HG03521 (cell line): Measurements from ENCODE around the gene PANK3.

Experiments
- ATAC-seq: cut with Tn5 transposase; IDR thresholded peaks from one replicate; pipeline ENCODE4 v1.9.1; 2021; ENCODE audit warnings: mild to moderate bottlenecking, moderate library complexity; ENCODE audit not compliant: unreplicated experiment

PANK3 gene

GRCh38 chr5:168578538-168579487, at the start of gene PANK3:
Gene PANK3, minus strand, starts transcription at chr5:168579368. Its CDS starts 85 bp downstream, at chr5:168579283.
- ATAC-seq, result peak; percentile 55

GRCh38 chr5:168624850-168625364, 45.7 kb upstream of the PANK3 start:
- ATAC-seq, result no peak

- no peak for ATAC-seq
Measured at GRCh38 chr5:168620807-168621206, 41.6 kb upstream of the PANK3 start.

GRCh38 chr5:168614661-168615060, 35.5 kb upstream of the PANK3 start:
- no peak for ATAC-seq

GRCh38 chr5:168613996-168614395, 34.8 kb upstream of the PANK3 start:
- ATAC-seq, result no peak

GRCh38 chr5:168613396-168613795, 34.2 kb upstream of the PANK3 start:
- ATAC-seq, result no peak

GRCh38 chr5:168612996-168613395, 33.8 kb upstream of the PANK3 start:
- no peak for ATAC-seq

- ATAC-seq, result no peak
Measured at GRCh38 chr5:168612123-168612522, 33.0 kb upstream of the PANK3 start.

- no peak for ATAC-seq
Measured at GRCh38 chr5:168611165-168611564, 32.0 kb upstream of the PANK3 start.

- no peak for ATAC-seq
Measured at GRCh38 chr5:168609806-168610482, 30.8 kb upstream of the PANK3 start.

GRCh38 chr5:168608821-168609220, 29.7 kb upstream of the PANK3 start:
- ATAC-seq, result no peak

GRCh38 chr5:168608386-168608785, 29.2 kb upstream of the PANK3 start:
- ATAC-seq, result no peak

- ATAC-seq, result no peak
Measured at GRCh38 chr5:168607946-168608345, 28.8 kb upstream of the PANK3 start.

- ATAC-seq, result no peak
Measured at GRCh38 chr5:168606562-168606961, 27.4 kb upstream of the PANK3 start.

GRCh38 chr5:168604436-168604835, 25.3 kb upstream of the PANK3 start:
- no peak for ATAC-seq

- no peak for ATAC-seq
Measured at GRCh38 chr5:168603746-168604145, 24.6 kb upstream of the PANK3 start.

- no peak for ATAC-seq
Measured at GRCh38 chr5:168602517-168602916, 23.3 kb upstream of the PANK3 start.

- ATAC-seq, result no peak
Measured at GRCh38 chr5:168601972-168602371, 22.8 kb upstream of the PANK3 start.

GRCh38 chr5:168600409-168600808, 21.2 kb upstream of the PANK3 start:
- ATAC-seq, result no peak

- no peak for ATAC-seq
Measured at GRCh38 chr5:168599826-168600225, 20.7 kb upstream of the PANK3 start.

- ATAC-seq, result no peak
Measured at GRCh38 chr5:168598639-168599038, 19.5 kb upstream of the PANK3 start.

- no peak for ATAC-seq
Measured at GRCh38 chr5:168596927-168597326, 17.8 kb upstream of the PANK3 start.
